Ecto neural progenitor cell (in vitro differentiated cells): ENCODE results near the gene VPS26C.

Experiments
- DNase-seq: peaks from one replicate; pipeline ENCODE4 v3.0.0-alpha.2; 2018; ENCODE audit warnings: low spot score

VPS26C gene

DNA sequence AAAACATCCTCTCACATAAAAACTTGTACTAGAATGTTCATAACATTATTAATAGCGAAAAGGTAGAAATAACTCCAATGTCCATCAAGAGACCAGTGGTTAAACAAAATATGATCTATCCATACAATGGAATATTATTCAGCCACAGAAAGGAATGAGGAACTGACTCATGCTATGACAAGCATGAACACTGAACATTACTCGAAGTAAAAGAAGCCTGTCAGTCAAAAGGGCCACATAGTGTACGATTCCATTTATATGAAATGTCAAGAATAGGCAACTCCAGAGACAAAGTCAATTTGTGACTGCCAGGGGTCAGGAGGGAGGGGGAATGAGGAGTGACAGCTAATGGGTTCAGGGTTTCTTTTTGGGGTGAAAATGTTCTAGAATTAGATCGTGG lies 2.3 kb downstream of the VPS26C start:
- DNase-seq: no peak

DNA sequence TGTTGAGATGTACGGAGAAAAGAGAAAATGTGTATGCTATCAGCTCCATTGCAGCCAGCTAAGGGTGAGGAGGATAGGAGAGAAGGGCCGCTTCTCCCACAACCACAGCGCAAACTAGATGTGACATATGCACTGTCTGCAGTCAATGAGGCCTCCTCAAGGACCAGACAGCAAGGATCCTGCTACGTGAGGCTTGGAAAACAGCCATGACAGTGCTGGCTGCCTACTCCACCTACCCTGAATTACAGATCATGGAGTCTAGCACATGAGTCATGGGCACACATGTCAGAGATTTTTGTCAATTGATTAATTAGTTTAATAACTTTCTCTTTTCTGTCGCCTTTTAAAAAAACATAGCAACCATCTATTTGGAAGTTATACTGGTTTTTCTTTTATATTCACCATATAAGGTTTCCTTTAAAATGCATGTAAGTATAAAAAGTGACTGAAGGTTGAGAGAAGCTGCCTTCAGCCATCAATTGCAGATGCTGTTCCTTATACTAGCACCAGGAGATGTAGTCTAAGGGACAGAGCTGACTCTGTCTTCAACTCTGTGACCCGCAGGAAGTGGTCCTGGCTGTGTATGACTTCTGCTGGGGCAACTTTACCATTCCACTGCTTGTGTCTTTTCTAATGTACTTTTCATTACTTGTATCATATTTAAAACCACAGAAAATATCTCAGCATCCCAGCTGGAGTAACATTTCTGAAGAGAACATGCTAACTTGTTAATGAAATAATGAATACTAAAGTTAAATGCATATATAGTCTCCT lies 3.1 kb downstream of the VPS26C start:
- DNase-seq: no peak

DNA sequence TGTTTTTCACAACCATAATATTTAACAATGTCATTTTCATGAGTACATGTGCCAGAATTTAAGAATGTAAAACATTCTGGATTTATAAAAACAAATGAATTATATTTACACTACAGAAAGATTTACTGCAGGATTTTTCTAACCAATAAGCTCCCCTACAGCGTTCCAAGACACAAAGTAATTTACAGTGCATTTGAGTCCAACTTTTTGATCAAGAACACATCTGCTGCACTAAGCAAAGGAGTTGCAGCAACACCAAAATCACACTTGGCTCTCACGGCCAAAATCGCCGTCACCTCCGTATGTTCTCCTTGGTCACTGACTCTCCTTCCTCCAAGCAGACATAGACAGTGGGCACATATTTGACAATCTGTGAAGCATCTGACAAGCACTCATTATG lies 7.7 kb downstream of the VPS26C start:
- no peak for DNase-seq

DNA sequence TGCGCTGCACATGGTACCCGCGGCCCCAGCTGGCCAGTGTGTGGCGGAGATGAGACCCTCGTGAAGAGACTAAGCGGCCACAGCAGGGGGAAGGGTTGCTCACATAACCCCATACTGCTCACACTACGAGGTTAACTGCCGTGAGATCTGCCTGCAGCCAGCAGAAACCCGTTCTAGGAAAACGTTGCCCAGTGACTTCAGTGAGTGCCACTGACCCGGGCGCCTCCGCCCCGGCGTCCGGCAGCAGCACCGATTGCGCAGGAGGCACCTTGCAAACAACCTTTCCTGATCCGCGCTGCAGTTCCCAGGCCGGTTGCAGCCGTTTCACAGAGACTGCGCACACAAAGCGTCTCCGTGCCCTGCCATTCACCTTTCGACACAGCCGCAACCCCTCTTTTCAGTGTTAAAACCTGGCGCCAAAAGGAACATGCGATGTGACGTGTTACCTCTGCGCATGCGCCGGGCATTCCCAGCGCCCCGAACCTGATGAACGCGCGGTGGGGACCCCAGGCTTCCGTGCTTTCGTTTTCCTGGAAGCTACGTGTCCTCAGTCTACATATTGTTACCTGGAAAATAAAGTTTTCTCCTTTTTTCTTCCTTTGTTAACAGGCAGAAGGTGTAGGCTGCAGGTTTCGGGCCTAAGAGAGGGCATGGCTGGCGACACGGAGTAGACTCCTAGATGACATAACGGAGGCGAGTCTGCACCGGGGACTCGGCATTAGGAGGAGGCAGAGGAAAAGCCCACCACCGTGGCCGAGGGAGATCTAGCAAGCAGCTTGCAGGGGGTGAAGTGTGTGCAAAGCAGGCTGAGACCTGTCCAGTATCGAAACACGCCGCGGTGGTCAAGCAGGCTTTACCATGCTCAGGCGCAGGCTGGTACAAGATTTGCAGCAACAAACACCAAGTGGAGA lies 8.9 kb downstream of the VPS26C start:
- peak; percentile 86 for DNase-seq

DNA sequence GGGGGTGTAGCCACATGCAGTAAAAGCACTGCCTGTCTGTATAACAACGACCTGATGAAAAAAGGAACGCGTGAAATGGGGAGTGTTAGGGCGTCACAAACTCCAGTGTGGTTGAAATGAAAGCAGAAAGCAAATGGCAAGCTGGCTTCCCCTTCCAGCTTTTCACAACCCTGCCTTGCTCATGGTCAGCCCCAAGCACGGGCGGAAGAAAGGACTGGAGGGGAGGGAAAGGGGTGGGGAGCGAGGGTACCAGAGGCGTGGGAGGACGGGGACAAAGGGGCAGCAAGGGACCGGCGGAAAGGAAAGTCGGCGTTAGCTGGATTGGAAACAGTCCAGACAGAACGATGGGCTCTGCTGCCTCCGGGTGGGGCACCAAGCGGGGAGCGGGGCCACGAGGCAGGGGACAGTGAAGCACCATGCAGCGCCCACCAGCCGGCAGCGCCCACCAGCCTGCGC lies 9.6 kb downstream of the VPS26C start:
- no peak for DNase-seq

DNA sequence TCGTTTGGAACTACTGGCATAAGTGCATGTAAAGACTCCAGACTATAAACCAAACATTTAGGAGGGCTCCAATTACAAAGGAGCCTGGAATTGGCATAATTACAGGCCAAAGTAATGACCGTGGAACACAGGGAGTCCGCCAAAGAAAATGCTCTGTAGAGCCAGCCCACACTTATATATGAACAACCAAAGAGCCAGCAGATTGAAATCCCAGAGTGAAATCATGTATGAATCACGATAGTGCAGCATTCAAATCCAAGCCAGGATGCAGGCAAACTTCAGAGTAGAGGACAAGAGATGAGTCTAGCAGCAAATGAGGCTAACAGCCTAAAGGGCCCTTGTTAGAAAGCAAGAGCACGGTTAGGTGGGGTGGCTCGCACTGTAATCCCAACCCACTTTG lies 13.1 kb downstream of the VPS26C start:
- DNase-seq: no peak

DNA sequence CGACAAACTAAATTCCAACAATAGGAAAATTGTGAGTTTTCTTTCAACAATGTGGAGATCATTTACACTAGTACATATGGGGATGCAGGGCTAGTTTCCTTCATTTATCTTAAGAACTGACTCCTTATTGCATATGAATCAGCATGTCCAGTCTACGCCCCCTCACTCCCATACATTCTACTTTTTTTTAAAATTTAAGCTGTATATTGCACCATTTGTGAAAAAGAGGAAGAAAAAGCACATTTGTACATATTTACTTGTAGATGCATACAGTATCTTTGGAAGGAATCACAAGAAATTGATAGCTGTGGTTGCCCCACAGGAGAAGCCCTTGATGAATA lies 15.9 kb downstream of the VPS26C start:
- no peak for DNase-seq

DNA sequence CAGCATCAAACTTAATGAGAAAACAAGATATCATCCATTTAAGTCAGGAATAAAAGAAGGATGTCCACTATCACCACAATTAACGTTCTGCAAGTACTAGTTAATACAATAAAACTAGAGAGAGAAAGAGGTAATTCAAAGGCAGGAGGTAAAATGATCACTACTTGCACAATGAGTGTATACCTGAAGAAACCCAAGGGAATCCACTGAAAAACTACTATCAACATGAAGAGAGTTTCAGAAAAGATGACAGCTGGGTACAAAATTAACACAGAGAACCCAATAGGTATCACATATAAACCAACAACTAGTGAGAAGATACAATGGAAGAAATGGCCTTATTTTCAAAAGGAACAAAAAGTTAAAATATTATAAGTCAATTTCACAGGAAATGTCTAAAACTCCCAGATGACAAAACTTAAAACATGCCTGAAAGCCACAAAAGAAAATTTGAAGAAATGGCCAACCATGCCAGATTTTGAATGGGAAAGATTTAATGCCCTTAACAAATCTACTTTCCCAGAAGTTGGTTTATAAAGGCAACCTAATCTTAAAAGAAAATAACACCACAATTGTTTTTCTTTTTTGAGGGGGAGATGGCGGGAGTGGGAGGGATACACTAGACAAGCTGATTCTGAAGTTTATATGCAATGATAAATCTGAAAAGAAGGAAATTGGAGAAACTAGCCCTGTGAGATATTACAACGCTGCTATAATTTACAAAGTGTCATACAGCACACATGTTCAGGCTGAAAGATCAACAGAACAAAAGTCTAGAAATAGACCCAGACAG lies 17.8 kb downstream of the VPS26C start:
- DNase-seq: no peak

DNA sequence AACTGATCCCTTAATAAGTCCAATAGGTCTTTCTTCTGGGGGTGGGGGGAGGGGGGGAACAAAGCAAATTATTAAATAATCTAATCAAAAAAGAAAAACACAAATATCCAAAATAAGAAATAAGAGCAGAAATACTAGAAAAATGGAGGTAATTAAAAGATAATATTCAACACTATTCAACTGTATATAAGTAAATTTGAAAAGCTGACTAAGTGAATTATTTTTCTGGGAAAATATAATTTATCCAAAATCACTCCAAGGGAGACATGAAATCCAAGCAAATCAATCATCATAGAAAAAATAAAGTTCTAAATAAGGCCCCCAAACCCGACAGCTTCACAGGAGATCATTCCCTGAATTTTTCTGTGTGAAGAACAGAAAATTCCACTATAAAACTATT lies 18.8 kb downstream of the VPS26C start:
- DNase-seq: no peak

DNA sequence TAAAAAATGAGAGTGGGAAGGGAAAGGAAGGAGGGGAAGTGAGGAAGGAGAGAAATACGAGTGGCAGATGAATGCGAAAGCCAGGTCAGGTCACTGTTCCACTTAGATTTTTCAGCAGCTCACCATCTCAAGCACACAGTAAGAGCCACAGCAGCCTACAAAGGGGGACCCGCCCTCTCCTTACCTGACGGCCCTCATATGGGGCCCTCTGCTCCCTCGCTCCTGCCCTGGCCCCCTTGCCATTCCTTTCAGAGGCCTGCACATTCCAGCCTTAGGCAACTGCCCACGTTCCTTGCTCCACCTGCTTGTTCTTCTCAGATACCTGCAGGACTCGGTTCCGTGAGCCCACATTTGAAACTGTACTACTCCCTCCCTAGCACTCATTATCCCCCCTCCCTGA lies 22.0 kb downstream of the VPS26C start:
- DNase-seq: no peak

DNA sequence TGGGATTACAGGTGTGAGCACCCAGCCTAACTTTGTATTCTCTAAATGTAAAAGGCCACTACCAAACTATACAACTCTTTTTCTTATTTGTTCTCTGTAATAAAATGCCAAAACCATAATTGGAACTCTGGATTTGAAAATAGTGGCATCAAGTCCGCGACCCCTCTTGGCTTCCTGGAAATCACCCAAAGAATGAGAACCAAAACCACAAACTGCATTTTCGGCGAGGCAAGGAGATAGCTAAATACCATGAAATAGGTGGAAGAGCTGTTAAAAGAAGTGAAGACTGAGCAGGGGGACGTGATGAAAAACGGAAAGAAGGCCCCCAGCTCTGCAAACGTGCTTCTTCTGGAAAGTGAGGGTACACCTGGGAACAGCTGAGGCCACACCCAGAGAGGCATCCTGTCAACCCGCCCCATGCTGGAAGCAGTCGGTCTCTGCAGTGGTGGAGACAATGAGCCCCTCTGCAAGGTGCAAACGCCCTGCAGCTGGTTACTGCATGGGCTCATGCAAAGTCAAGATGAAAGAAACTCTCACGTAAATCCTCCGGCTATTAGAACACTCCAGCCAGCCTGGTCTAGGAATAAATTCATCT lies 22.5 kb downstream of the VPS26C start:
- DNase-seq: no peak

DNA sequence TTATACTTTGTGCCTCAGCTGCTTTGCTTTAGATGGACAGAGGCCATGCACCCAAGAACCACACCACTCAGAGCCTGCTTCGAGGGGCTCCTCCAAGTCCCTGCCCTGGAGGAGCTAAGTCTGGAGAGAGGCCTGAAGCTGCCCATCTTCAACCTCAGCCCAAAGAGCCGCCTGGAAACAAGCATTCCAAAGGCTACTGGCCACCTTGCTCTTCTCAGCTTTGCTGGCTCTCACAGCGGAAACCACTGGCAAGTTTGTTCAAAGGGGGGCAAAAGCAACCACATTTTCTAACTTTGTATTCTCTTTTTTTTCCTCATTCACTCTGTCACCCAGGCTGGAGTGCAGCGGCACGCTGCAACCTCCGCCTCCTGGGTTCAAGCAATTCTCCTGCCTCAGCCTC lies 23.2 kb downstream of the VPS26C start:
- DNase-seq: no peak

DNA sequence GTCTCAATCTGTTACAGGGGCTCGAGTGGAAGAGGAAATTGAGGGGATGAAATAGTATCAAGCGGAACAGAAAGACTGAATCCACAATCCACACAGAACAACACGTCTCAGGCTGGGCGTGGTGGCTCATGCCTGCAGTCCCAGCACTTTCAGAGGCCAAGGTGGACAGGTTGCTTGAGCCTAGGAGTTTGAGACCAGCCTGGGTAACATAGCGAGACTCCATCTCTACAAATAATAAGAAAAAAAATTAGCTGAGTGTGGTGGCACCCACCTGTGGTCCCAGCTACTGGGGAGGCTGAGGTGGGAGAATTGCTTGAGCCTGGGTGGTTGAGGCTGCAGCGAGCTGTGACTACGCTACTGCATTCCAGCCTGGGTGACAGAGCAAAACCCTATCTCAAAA lies 25.7 kb downstream of the VPS26C start:
- DNase-seq: no peak

DNA sequence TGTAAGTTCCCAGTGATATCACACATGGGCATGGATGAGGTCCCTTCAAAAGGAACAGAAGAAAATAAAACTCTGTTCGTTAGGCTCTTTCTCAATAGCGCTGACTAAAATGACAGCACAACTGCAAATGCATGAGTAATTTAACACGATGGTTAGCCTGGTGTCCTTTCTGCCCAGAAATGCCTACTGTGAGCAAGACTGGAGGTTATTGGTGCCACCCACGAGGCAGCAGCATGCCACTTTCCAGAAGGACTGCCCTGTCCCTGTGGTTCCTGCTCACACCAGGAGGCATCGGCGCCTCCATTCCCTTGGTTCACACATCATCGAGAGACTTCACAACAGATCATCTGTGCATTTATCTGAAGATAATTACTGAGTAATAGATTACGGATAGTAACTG lies 26.2 kb downstream of the VPS26C start:
- DNase-seq: no peak

DNA sequence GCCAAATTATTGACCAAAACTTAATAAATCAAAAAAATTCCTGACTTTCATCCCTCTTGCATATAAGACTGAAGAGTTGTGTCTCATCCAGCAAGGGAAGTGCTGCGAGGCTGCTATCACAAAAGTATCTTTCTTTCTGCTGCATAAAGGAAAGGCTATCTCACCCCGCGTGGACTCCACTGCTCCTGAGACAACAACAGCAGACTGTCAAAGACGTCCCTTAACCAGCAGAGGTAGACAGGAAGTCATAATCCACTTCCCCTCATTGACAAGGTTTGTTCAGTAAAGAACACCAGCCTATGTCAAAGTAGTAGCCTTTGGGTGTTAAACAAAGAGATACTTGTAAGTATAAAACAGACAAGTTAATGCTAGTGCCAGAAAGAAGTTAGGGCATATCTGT lies 29.4 kb downstream of the VPS26C start:
- no peak for DNase-seq

DNA sequence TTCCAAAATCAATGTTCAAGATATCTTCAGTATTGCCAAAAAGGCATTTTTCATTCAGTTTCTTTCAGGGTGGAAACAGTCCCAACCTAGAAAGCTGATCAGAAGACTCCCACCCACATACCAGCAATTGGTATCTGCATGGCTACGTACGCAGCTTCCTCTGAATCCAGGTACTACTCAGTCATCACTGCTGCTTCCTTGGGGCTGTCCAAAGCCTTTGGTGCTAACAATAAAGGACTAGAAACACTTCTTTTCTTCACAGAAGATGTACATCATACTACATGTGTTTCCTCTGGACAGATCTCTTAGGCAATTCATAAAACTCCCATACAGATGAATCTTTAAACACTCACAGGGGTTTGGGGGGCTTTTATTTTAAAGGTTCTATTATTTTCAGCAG lies 29.8 kb downstream of the VPS26C start:
- DNase-seq: no peak

DNA sequence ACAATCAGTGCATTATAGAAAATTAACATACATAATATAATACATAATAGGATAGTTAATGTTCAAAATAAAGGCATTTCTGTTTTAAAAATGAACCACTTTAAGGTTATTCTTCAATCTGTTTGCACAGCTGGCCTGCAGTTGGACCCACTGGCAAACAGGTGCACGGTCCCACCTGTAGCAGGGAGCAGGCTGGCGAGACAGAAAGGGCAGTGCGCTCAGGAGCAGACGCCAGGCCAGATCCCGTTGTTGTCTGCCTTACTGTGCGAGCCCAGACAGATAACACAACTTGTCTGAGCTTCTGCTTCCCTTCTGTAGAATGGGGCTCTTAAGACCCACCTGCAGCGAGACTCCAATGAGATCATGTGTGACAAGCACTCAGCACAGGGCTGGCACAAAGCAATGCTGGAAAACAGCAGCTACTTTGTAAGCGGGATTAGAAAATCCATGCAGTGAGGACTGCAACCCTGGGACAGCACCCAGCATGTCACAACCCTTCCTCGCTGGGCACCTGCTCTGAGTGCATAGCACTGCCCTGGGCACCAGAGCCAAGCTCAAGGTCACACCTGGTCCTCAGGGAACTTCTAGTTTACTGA lies 33.5 kb downstream of the VPS26C start:
- no peak for DNase-seq

DNA sequence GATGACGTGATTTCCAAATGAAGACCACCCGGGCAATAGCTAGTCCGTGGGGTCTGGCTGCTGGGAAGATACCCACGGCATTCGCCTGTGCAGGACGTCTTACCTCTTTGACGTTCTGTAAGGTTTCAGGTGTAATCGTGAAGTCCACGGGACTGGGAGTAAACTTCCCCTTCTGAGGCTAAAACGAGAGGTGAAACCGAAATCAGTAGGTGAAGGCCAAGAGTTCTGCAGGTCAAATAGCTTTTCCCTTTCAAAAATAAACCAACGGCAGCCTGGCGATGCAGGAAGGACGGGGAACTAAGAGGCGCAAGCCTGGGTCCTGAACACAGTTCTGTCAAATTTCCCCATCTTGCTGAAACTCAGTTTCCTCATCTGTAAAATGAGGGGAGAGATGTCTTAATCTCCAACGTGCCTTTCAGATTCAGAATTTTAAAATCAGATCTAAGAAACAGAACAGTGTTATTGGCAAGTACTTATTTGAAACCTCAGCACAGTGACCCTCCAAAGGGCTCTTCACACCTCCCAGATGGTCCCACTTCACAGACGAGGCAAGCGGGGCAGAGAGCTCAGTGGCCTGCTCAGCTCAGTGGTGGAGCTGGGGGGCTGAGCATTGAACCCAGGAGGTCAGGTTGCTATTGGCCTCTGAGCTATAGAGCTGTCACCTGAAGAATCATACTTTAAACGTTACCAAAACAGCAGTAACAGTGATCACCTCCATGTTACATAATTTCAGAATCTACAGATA lies 34.7 kb downstream of the VPS26C start:
- no peak for DNase-seq

DNA sequence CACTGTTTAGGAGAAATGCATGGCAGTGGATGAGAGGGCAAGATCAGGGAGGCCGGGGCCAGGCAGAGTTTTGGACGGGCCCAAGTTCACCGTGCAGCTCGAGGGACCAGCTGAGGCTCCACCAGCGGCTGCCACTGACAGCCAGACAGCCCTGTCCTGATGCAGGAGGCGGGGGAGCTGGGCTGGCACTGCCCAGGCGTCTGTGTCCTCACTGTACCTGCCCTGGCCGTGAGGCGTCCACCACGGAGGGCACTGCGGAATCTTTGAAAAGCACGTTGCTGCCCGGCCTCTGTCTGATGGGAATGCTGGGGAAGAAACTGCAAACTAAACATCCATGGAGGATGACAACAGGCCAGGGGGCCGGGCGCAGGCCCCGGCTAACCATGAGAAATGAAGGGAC lies 35.5 kb downstream of the VPS26C start:
- DNase-seq: no peak

DNA sequence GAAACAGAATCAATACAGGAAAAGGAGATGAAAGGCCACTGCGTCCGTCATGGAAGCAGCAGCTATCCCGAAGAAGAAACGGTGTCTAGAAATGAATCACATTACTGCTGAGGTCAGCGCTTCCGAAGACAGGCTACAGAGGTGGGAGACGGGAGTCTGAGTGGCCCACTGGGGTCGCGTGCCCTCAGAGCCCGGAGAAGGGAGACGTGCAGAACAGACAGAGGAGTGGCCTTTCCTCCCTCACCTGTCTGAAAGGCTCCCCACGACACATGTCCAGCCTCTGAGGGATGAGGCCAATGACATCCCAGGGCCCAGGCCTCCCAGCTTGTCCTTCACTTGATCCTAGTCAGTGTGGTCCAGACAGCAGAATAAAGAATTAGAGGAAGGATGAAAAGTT lies 35.9 kb downstream of the VPS26C start:
- no peak for DNase-seq

DNA sequence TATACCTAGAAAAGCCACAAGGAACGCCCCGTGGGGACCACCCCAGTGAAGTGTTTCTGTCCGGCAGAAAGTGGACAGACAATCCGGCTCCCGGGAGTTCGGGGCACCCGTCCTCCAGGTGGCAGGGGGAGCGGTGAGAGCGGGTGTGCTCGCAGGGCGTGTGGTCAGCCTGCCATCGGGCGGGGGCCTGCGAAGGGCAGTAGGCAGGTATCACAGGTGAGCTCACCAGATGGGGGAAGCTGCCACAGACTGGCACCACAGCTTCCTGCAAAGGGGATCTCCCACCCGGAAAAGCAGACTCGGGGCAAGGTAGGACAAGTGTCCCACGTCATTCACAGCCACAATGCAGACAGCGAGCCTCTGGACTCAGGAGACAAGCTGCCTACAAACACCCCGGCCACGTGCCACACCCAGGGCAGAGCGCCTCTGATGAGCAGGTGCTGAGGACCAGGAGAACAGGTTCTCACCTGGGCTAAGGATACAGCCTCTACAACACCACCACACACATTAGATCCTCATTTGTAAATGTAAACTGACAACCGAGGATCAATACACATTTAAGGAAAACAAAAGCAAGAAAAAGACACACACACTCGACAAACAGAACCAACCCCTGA lies 36.4 kb downstream of the VPS26C start:
- no peak for DNase-seq
